ENCODE measurements around the gene ALDH7A1.

DNA sequence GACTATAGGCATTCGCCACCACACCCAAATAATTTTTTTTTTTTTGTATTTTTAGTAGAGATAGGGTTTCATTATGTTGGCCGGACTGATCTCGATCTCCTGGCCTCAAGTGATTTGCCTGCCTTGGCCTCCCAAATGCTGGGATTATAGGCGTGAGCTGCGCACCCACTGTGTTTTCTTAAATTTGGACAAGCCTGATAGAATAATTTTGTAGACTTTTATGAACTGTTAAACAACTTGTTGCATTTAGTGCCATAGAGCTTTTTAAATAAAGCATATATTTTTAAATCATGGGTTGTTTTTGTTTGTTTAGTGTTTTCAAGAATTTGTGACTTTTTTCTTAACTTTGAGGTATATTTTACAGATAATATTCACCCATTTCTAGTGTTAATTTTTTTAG lies 10.5 kb upstream of the ALDH7A1 start:
- TF ChIP-seq, protein P1, sequence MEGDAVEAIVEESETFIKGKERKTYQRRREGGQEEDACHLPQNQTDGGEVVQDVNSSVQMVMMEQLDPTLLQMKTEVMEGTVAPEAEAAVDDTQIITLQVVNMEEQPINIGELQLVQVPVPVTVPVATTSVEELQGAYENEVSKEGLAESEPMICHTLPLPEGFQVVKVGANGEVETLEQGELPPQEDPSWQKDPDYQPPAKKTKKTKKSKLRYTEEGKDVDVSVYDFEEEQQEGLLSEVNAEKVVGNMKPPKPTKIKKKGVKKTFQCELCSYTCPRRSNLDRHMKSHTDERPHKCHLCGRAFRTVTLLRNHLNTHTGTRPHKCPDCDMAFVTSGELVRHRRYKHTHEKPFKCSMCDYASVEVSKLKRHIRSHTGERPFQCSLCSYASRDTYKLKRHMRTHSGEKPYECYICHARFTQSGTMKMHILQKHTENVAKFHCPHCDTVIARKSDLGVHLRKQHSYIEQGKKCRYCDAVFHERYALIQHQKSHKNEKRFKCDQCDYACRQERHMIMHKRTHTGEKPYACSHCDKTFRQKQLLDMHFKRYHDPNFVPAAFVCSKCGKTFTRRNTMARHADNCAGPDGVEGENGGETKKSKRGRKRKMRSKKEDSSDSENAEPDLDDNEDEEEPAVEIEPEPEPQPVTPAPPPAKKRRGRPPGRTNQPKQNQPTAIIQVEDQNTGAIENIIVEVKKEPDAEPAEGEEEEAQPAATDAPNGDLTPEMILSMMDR (IDR thresholded peaks at IDR 0.05; ENCODE audit: insufficient read depth, low read length, poor library complexity, severe bottlenecking): no peak
- TF ChIP-seq EZH2phosphoT487 (conservative IDR thresholded peaks at IDR 0.05; ENCODE audit: low read length): no peak
